ENCODE measurements around the gene ROR1.

Gene ROR1

DNA sequence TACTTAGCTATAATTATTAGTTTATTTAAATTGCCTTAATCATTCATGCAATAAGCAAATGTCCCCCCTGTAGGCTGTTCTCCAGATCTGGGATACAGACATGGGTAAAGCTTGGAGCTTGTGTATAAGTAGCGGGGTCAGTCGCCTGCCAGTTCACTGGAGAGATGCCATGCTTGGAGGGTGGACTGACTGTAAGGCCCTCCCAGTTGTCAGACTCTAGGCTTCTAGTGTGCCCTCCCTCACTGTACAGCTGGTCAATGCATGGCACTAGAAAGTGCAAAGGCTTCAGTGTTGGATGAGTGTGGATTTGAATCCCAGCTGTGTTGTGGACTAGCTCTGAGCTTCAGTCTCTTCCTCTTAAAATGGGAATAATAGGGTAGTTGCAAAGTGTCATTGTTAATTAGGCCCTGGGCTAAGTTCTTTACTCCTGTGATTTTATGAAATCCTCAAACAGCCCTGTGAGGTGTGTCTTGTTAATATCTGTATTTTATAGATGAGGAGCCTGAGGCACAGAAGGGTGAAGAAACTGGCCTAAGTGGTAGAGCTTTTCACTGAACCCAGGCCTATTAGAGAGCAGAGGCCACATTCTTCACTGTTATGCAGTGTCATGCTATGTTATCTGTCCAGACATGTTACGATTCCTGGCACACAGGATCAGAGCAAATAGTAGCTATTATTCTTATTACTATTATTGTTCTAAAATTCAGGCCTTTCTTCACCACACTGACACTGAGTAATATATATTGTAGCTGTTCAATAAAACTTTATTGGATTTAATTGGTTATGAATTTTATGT, 85.9 kb downstream of the ROR1 start:
- no peak for DNase-seq (ENCODE audit: low read depth)

GRCh38 chr1:63861052-63861691, 87.4 kb downstream of the ROR1 start:
- no peak for DNase-seq (ENCODE audit: low read depth)

DNA sequence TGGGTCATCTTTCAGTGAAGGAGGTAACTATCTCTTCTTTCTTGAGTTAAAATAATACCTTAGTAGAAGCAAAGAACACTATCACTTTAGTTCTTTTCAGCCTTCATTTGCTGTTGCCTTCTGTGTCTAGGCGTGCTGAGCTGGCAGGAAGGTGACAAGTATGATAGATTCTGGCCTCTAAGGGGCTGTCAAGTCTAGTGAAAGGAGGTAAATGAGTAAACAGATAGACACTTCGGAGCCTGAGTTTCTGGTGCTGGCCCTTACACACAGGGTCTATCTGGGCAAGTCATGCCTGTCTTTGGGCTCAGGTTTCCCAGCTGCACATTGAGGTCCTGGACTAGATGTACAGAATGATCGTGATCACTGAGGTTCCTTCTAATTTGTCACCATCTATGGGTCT, 89.3 kb downstream of the ROR1 start:
- no peak for DNase-seq (ENCODE audit: low read depth)

DNA sequence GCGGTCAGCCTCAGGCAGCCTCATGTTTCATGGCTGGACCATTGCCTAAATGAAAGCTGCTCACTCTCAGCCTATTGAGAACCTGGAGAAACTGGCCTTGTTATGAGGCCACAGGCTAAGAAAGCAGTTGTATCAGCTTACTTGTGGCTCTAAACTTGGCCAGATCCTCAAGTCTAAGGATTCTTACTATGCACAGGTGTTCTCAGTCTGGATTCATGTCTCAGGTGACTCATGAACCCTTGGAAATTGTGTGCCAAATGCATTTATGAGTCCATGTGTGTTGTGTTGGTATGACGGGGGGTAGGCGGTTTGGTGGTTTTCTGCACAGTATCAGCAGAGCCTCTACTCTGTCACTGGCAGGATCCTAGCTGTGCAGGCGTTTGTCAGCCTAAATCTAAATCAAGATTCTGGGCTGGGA, 90.4 kb downstream of the ROR1 start:
- DNase-seq (ENCODE audit: low read depth), result no peak

- no peak for DNase-seq (ENCODE audit: low read depth)
Measured at GRCh38 chr1:63865561-63865960, 91.7 kb downstream of the ROR1 start.

DNA sequence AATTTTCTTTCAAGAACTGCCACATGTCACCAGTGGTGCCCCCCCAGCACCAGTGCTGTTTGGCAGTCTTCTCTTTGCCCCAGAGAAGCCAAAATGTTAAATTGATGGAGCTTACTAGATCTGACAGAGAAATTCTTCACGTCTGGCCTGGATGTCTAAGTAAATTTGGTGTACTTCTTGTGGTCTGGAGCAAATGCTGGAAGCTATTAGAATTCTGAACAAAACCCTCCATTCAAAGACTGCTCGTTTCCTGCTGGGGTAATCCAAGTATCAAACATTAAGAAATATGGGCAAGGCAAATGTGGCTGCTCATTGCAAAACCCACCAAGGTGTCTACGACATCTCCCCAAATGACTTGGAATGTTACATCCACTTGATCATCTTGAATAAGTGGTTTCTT, 92.3 kb downstream of the ROR1 start:
- DNase-seq (ENCODE audit: low read depth), result no peak

DNA sequence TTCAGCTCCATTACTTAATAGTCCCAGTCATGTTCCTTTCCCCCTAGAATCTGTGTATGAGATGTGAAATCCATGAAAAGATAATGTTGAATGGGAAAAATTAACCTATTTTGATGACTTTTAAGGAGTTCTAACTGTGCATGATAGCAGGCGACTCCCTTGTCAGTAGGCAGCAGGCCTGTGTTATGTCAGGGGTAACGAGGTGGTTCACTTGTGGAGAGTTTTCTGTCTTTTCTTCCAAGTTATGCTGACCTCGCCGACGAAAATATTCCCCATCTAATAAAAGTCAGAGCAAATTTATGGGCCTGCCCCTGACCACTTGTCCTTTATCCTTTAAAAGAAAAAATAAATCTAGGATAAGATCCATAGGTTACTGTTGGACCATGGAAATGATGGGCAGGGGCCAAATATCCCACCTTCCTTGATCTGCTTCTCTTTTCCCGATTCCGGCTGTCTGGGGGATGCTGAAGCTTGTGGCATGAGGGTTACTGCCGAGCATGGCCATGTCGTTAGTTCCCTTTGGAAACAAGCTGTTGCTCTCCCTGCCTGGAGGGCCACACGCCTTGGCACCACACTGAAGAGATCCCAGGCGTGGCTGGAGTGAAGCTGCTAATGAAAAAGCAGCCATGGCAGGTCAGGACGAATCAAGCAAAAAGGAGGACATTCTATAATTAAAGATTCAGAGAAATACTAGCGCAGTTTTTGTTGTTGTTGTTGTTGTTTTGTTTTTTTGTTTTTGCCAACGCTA, 93.8 kb downstream of the ROR1 start:
- no peak for DNase-seq (ENCODE audit: low read depth)

GRCh38 chr1:63868268-63868781, 94.5 kb downstream of the ROR1 start:
- DNase-seq (ENCODE audit: low read depth), result no peak

GRCh38 chr1:63870152-63870551, 96.3 kb downstream of the ROR1 start:
- no peak for DNase-seq (ENCODE audit: low read depth)

GRCh38 chr1:63871463-63871862, 97.6 kb downstream of the ROR1 start:
- DNase-seq (ENCODE audit: low read depth), result no peak

DNA sequence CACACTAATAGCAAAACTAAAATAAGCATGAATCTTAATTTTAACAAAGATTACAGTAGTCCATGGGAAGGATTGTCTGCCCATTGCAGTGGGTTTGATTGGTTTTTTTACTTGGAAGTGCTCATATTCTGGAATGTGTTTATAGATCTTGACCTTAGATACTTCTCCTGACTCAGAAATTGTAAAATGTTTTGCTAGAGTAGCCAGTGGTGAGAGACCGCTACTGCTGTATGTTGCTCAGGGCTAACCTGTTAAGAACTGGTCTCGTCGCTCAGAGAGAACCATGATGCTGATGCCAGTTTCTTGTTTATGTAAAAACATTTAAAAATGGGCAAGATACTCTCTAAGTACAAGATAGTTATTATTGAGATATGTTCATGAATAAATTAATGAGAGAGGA, 99.9 kb downstream of the ROR1 start:
- no peak for DNase-seq (ENCODE audit: low read depth)

DNA sequence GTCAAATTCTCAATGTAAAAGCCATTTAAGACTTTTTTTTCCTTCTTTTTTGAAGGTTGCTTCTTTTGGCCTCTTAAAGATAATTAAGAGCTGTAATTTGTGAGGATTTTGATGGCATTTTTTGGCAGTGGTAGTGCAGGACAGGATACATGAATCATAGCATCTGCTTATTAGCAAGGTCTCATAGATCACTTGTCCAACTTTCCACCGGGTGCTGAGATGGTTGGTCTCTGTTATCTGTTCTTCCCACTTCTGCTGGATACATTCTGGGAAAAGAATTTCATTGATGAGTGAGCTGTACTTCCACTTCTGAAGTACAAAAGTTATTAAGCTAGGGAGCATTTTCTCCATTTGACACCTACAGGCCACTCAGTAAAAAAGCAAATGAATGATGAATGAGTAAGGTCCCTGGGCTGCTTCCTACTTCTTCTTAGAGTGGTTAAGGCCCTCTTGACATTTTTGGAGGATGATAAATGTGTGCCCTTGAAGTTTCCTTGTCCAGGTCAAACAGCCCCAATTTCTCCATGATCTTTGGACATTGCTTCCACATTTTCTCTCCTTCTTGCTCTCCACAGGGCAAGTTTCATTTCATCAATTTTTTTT, 100.6 kb downstream of the ROR1 start:
- DNase-seq (ENCODE audit: low read depth), result no peak

DNA sequence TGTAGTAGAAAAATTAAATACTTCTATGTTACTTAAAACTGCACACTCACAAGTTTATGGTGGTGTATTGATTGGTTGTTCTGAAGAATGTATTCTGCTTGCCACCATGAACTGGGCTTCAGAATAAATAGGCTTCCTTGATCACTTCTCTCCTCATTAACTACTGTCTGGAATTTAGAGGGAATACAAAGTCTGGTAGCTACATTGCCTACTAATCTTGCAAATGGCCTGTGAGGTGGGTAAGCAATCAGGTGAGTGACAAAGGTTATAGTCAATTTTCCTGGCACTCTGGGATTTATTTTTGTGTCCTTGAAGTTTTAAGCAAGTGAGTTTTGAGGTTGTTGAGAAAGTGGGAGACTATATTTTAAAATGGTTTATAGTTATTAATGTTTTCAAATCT, 101.8 kb downstream of the ROR1 start:
- DNase-seq (ENCODE audit: low read depth), result no peak

DNA sequence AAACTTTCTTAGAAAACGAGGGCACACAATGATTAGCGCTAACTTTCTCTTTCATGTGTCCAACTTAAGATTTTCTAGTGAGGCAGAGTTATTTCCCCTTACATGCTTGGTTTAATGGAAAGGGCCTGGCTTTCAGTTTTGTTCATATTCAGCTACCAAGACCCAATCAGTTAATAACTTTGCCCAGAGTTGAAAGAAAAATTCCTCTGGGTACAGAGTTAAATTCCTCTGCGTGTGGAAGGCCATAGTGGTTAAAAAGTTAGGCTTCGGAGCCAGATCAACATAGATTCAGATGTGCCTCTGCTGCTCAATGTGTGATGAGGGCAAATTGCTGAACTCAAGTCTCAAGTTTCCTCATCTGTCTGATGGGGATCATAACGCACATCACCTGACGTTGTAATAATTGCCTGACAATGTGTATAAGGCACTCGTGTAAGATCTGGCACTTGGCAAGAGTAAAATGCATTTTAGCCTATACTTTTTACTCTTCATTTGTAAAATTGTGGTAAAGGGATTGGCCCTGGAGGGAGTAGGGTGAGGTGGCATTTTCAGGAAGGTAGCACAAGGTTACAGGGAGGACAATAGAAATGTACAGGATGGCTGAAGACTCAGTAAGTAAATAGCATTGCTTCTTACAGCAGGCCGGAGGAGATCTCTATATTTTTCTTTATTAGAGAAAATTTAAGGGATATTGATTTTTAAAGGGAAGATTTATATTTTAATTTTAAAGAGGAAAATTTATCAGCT, 103.4 kb downstream of the ROR1 start:
- DNase-seq (ENCODE audit: low read depth), result no peak

DNA sequence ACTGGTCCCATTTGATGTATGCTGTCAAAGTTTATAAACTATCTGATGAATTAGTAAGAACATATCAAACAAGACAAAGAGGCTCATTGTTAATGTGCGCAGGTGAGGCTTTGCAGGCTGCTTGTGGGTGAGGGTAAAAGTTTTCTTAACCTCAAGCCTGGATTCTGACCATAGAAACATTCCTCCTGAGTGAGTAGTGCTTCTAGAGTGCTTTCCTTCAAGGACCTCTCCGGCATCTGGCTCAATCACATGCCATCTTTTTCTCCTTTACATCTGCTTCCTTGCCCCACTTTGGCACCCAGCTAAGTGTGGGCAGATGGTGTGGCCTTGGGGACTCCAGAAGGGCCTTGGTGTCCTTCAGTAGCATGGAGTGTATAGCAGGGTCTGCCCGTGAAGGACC, 104.0 kb downstream of the ROR1 start:
- DNase-seq (ENCODE audit: low read depth), result peak; percentile 59

DNA sequence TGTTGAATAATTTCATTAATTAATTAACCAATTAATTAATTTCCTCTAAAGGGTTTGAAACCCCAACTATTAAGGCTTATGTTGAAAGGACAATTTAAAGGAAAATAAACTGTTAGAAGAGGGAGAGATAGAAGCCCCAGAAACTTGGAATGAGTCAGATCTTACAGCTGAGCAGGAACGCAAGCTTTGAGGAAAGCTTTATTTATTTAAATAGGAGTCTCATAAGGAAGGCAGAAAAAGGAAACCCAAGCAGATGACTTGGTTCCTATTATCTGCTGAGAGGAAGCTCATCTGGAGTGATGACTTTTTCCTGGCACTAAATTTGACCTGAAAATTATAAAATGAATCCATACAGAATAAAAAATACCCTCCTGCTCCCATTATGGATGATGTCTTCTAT, 105.1 kb downstream of the ROR1 start:
- no peak for DNase-seq (ENCODE audit: low read depth)

GRCh38 chr1:63880958-63881576, 107.2 kb downstream of the ROR1 start:
- DNase-seq (ENCODE audit: low read depth), result no peak

GRCh38 chr1:63882048-63882704, 108.4 kb downstream of the ROR1 start:
- no peak for DNase-seq (ENCODE audit: low read depth)

- no peak for DNase-seq (ENCODE audit: low read depth)
Measured at GRCh38 chr1:63883494-63884235, 109.8 kb downstream of the ROR1 start.

DNA sequence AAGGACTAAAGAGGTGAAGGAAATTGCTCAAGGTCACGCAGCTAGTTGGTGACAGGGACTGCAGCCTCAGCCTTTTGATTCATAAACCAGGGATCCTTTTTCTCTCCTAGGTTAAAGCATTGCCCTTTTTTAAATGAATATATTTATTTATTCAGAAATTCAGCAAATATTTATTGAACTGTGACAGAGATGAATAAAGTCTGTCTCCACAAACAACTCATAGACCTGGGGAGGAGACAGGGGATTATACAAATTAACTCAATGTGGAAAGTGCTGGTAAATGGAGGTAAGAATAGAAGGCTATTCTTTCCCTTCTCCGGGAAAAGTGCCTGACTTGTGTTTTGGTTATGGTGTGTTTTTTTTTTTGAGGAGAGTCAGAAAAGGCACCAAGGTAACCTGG, 110.7 kb downstream of the ROR1 start:
- no peak for DNase-seq (ENCODE audit: low read depth)

Measured in HS-5 (cell line).